Spinal cord (tissue), 10 donors: ENCODE data around the gene BPTF. TPM values are rescaled to one million over a fixed set of nuclear protein-coding genes. Genes with fewer than 3 reads are reported as not detected.
"Not testable (repeated sequence)": the region's sequence is repeated elsewhere in the genome, so short reads cannot be mapped to it uniquely, and the experiment has no call there.

Experiments used
- DNase-seq, 6 donors: peaks; one replicate each; pipeline versions ENCODE4 v3.0.0 to v3.0.0-alpha.2; 2013 to 2015; ENCODE audit warnings: low spot score in 6 of 6, low read depth in 4 of 6
- H3K27ac ChIP-seq: one replicate; pipeline ENCODE4 v1.5.1; 2013; ENCODE audit warnings: low read depth, low read length, control low read depth
- H3K27me3 ChIP-seq: one replicate; pipeline ENCODE4 v1.6.1; 2013; ENCODE audit warnings: low read length; ENCODE audit not compliant: control insufficient read depth, insufficient read depth
- H3K36me3 ChIP-seq: one replicate; pipeline ENCODE4 v1.6.1; 2013; ENCODE audit warnings: low read length; ENCODE audit not compliant: control insufficient read depth, insufficient read depth
- H3K4me1 ChIP-seq: one replicate; pipeline ENCODE4 v1.6.1; 2013; ENCODE audit warnings: low read length; ENCODE audit not compliant: control insufficient read depth, insufficient read depth
- H3K4me3 ChIP-seq: one replicate; pipeline ENCODE4 v1.5.1; 2013; ENCODE audit warnings: low read depth, low read length, control low read depth
- H3K9me3 ChIP-seq: one replicate; pipeline ENCODE4 v1.6.1; 2013; ENCODE audit warnings: low read length; ENCODE audit not compliant: control insufficient read depth, insufficient read depth
- WGBS: methylation state at CpG from one replicate; pipeline ENCODE4 v1.1.5; 2013; ENCODE audit warnings: missing lambda C conversion rate; ENCODE audit not compliant: insufficient coverage; 5-methylcytosine and 5-hydroxymethylcytosine counted together
- polyA plus RNA-seq, 2 donors: library from polyadenylated mRNA; unstranded; fragments of 120-200 nt; gene quantifications; one replicate each; pipeline ENCODE4 v1.2.1, GENCODE V29; 2013; ENCODE audit not compliant: insufficient read length in 2 of 2
- total RNA-seq, 2 donors: library from RNA; depleted of rRNA in 1 of 2; stranded (reverse); fragments of 120-200 nt in 1 of 2; fragments of >200 nt in 1 of 2; gene quantifications; one replicate each; pipeline versions ENCODE4 v1.2.3 to v1.2.4, GENCODE V29; 2013 to 2014
- donor health status: healthy.

BPTF gene
- total and polyA plus RNA-seq, 4 donors: 102 to 122 (median 103) TPM

GRCh38 chr17:67976306-67976705, 151.0 kb downstream of the BPTF start:
- H3K27ac ChIP-seq, H3K27me3 ChIP-seq, H3K4me1 ChIP-seq, H3K4me3 ChIP-seq, DNase-seq, H3K9me3 ChIP-seq: not testable (repeated sequence)
- WGBS: 100% methylated on average over 4 of the region's 6 CpGs
- H3K36me3 ChIP-seq: peaks cover 43% of the 10 kb centered on the region

GRCh38 chr17:67980456-67980855, 155.2 kb downstream of the BPTF start:
- Histone ChIP-seq H3K27ac (no peak overlapping the region), H3K4me3 (no peak overlapping the region), H3K4me1 (no peaks in the 10 kb centered on the region), H3K27me3 (no peaks in the 10 kb centered on the region), H3K9me3 (no peaks in the 10 kb centered on the region), H3K36me3 (peaks cover 30% of the 10 kb centered on the region)
- peak in 1 of 6 donors; percentile 49 for DNase-seq
- no CpG with 5 or more reads among the region's 2 CpGs for WGBS

GRCh38 chr17:67980883-67981282, 155.6 kb downstream of the BPTF start:
- WGBS: no CpG with 5 or more reads among the region's 3 CpGs
- DNase-seq, H3K27ac ChIP-seq: not testable (repeated sequence)

GRCh38 chr17:67982034-67982640, 156.8 kb downstream of the BPTF start:
- DNase-seq: no peak

More at GRCh38 chr17:67980883-67981282, 155.6 kb downstream of the BPTF start:
- not testable (repeated sequence) for H3K4me3 ChIP-seq, H3K4me1 ChIP-seq, H3K9me3 ChIP-seq, H3K27me3 ChIP-seq
- H3K36me3 ChIP-seq: peaks cover 30% of the 10 kb centered on the region

GRCh38 chr17:67982686-67983382, 157.5 kb downstream of the BPTF start:
- H3K4me1 ChIP-seq: no peaks in the 10 kb centered on the region
- H3K27ac ChIP-seq: no peak overlapping the region
- no peak for DNase-seq
- peaks cover 17% of the 10 kb centered on the region for H3K36me3 ChIP-seq
- no peaks in the 10 kb centered on the region for H3K9me3 ChIP-seq
- 63% methylated on average over 1 of the region's 8 CpGs for WGBS
- H3K4me3 ChIP-seq: no peak overlapping the region
- no peaks in the 10 kb centered on the region for H3K27me3 ChIP-seq

More at GRCh38 chr17:67982034-67982640, 156.8 kb downstream of the BPTF start:
- Histone ChIP-seq H3K9me3 (no peaks in the 10 kb centered on the region), H3K4me3 (no peak overlapping the region), H3K27me3 (no peaks in the 10 kb centered on the region), H3K4me1 (no peaks in the 10 kb centered on the region), H3K27ac (no peak overlapping the region), H3K36me3 (peaks cover 22% of the 10 kb centered on the region)
- 69% methylated on average over 2 of the region's 9 CpGs for WGBS

GRCh38 chr17:67983383-67983688, 158.0 kb downstream of the BPTF start:
- peaks cover 15% of the 10 kb centered on the region for H3K36me3 ChIP-seq
- no peaks in the 10 kb centered on the region for H3K27me3 ChIP-seq
- 100% methylated on average over 1 of the region's 3 CpGs for WGBS
- no peaks in the 10 kb centered on the region for H3K4me1 ChIP-seq
- DNase-seq: no peak
- no peak overlapping the region for H3K27ac ChIP-seq
- H3K4me3 ChIP-seq: no peak overlapping the region
- no peaks in the 10 kb centered on the region for H3K9me3 ChIP-seq

- WGBS: 100% methylated on average over 2 of the region's 4 CpGs
- no peaks in the 10 kb centered on the region for H3K9me3 ChIP-seq
- peaks cover 21% of the 10 kb centered on the region for H3K4me1 ChIP-seq
These were observed 165.6 kb downstream of the BPTF start for GRCh38 chr17:67990909-67991308.

GRCh38 chr17:67992548-67993152, 167.3 kb downstream of the BPTF start:
- H3K4me3 ChIP-seq: peak overlapping the region; percentile 76
- H3K36me3 ChIP-seq: no peaks in the 10 kb centered on the region
- no peak for DNase-seq
- peak overlapping the region; percentile 93 for H3K27ac ChIP-seq
- H3K9me3 ChIP-seq: no peaks in the 10 kb centered on the region
- H3K27me3 ChIP-seq: no peaks in the 10 kb centered on the region
- WGBS: 1% methylated on average over 15 of the region's 18 CpGs
- peaks cover 22% of the 10 kb centered on the region for H3K4me1 ChIP-seq

More at GRCh38 chr17:67990909-67991308, 165.6 kb downstream of the BPTF start:
- Histone ChIP-seq H3K27ac (no peak overlapping the region), H3K27me3 (no peaks in the 10 kb centered on the region), H3K4me3 (no peak overlapping the region), H3K36me3 (no peaks in the 10 kb centered on the region)
- DNase-seq: no peak

GRCh38 chr17:67993153-67993997, 168.1 kb downstream of the BPTF start:
- no peaks in the 10 kb centered on the region for H3K36me3 ChIP-seq
- H3K9me3 ChIP-seq: no peaks in the 10 kb centered on the region
- H3K27me3 ChIP-seq: no peaks in the 10 kb centered on the region
- DNase-seq: peak in 5 of 6 donors; percentile 75 to 96 (median 80)
- peak overlapping the region; percentile 98 for H3K27ac ChIP-seq
- H3K4me1 ChIP-seq: peaks cover 22% of the 10 kb centered on the region
- WGBS: under 1% methylated on average over 144 of the region's 144 CpGs
- peak overlapping the region; percentile 78 for H3K4me3 ChIP-seq
